GM23248 (cell line): ENCODE results near the gene RASGRP1.

ENCODE experiments used
- EZH2 ChIP-seq: fragments of 200-600 bp; sonication (generic); IDR thresholded peaks from 2 replicates; pipeline ENCODE4 v1.6.1; 2018; ENCODE audit warnings: antibody characterized with exemption, mild to moderate bottlenecking; ENCODE audit not compliant: insufficient read depth, poor library complexity, severe bottlenecking
- EZH2phosphoT487 ChIP-seq: fragments of 200-600 bp; sonication (generic); IDR thresholded peaks from 2 replicates; pipeline ENCODE4 v1.6.1; 2018; ENCODE audit warnings: antibody characterized with exemption, moderate library complexity, mild to moderate bottlenecking, low read depth; ENCODE audit not compliant: insufficient read depth

DNA sequence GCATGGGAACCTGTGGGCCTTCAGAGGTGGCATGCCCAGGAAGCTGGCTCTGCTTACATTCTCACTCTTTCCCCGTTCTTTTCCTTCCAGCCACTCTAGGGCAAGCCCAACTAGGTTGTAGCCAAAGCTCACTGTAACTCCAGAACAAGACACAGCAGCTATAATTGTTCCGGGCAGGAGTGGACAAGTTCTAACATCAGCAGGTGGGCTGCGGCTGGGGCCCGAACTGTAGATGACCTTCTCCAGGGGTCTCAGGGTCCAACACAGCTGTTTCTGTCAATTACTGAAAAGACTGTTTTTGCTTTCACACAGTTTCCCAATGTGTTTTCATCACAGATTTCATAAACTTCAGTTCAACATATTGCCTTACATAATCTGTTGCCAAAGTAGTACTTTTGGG is 11.5 kb downstream of the RASGRP1 start:
- TF ChIP-seq EZH2 = no peak
- TF ChIP-seq EZH2phosphoT487 = no peak
